ENCODE measurements around the gene MFSD11.
A peak's percentile ranks its signal among the peaks of the same experiment; 100 is the strongest.
"Not testable (repeated sequence)": the region's sequence is repeated elsewhere in the genome, so short reads cannot be mapped to it uniquely, and the experiment has no call there.

Gene MFSD11

GRCh38 chr17:76737676-76738467 lies at the start of gene MFSD11:
MFSD11 (plus strand) TSS chr17:76738119; CDS start chr17:76738353, 234 bp downstream.
- DNase-seq: peak; percentile 93

DNA sequence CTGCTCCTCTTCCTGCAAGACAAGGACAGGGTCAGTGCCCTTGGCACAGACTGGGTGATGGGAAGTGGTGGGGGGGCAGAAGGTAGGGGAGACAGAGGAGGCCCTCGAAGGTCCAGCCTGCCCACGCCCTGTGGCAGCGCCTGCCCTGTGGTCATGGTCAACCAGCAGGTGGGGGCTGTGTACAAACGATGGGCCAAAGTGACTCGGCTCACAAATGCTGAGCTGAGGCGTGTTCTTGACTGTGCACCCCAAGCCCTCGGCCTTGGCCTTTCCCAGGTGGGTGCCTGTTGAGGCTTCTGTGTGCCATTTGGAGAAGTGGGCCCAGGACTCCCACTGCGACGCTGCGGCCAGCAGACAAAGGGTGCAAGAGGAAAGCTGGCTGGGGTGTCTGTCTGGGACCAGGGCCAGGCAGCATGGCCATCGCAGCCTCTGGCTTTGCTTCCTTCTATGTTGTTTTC lies 49.7 kb upstream of the MFSD11 start:
- no peak for DNase-seq

DNA sequence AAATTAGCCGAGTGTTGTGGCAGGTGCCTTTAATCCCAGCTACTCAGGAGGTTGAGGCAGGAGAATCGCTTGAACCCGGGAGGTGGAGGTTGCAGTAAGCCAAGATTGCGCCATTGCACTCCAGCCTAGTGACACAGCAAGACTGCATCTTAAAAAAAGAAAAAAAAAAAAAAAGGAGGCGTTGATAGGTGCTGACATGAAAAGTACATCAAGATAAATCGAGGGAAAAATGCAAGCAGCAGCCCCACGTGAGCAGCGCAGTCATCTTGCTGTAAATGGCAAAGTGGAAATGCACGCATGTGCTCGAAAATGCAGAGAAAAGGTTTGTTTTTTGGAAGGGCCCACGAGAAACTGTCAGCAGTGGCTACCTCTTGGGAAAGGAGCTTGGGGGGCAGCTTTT lies 48.1 kb upstream of the MFSD11 start:
- DNase-seq: no peak

GRCh38 chr17:76690596-76691280 lies 47.2 kb upstream of the MFSD11 start:
- DNase-seq: no peak

- no peak for DNase-seq
These were observed 46.3 kb upstream of the MFSD11 start for GRCh38 chr17:76691379-76692191.

- no peak for DNase-seq
These were observed 42.7 kb upstream of the MFSD11 start for GRCh38 chr17:76695059-76695831.

- DNase-seq: no peak
These were observed 40.9 kb upstream of the MFSD11 start for GRCh38 chr17:76696763-76697701.

- DNase-seq: no peak
These were observed 40.0 kb upstream of the MFSD11 start for GRCh38 chr17:76697702-76698465.

DNA sequence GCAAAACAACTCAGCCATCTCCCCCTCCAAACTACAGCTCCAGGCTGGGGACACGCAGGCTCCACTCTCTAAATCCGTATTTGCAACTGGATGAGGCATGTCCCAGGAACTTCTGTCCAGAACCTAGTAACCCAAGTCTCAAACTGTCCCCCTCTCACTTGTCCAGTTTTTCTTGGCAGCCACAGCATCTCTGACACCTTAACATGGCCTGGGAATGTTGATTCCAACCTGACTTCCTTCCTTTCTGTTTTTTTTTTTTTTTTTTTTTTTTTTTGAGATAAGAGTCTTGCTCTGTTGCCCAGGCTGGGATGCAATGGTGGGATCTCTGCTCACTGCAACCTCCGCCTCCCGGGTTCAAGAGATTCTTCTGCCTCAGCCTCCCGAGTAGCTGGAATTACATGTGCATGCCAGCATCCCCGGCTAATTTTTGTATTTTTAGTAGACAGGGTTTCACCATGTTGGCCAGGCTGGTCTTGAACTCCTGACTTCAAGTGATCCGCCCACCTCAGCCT lies 39.4 kb upstream of the MFSD11 start:
- DNase-seq: not testable (repeated sequence)

DNA sequence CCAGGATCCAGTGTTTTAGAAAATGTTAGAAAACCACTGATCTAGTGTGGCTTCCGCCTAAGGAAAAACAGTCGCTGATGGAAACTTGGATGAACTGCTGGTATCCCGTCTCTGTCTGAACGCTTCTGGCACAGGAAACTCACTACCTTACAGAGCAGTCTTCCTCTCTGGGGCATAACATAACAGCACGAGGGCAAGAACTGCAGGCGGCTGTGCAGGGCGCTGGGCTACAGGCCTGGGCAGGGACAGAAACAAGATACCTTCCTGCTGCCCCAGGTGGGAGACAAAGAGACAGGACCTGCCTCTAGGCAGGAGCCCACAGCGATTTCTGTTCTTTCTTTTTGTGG lies 37.7 kb upstream of the MFSD11 start:
- no peak for DNase-seq

DNA sequence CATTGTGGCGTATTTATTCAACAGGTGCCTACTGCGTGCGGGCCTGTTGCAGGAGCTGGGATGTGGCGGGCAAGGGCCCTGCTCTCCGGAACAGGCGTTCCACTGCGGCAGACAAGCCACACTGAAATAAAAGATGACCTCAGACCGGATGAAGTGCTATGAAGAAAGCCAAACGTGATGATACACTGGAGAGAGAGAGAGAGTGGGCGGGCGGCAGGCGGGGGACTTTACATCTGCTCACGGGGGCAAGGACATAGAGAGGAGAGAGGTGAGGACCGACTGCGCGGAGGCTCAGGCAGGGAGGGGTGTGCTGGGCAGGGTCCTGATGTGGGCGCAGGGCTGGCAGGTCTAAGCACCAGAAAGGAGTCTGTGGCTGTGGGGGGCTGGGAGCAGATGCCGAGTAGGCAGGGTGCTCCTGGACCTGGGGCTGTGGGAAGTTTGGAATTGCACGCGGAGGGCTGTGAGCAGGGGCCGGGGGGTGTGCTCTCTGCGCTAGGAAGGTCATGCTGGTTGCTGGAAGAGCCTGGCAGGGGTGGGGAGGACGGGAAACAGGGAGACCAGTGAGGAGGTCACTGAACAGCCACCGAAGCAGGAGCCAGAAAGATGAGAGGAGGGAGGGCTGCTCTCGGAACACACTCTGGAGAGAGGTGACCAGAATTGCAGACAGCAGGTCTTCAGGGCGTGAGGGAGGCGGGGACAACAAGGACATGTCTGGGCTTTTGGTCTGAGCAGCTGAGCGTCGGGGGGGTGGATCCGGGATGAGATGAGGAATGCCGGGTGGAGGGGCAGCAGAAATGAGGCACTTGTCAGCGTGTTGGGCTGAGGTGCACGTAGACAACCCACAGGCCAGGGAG lies 37.1 kb upstream of the MFSD11 start:
- no peak for DNase-seq

- no peak for DNase-seq
These were observed 36.4 kb upstream of the MFSD11 start for GRCh38 chr17:76701471-76701967.

- no peak for DNase-seq
These were observed 35.8 kb upstream of the MFSD11 start for GRCh38 chr17:76702076-76702475.

- no peak for DNase-seq
These were observed 34.8 kb upstream of the MFSD11 start for GRCh38 chr17:76702941-76703637.

- no peak for DNase-seq
These were observed 33.1 kb upstream of the MFSD11 start for GRCh38 chr17:76704805-76705204.

DNA sequence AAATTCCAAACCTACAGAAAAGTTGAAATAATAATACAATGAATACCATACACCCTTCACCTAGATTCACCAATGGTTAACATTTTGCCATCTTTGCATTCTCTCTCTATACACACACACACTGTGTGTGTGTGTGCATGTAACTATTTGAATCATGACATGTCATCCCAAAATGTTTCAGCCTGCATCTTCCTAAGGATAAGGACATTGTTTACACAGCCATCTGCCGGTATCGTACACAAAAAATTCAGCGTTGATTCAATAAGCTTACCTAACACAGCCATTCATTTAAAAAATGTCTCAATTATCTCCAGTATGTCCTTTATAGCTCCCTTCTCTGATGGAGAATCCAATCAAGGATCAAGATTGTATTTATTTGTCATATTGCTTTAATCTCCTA lies 31.1 kb upstream of the MFSD11 start:
- DNase-seq: no peak

DNA sequence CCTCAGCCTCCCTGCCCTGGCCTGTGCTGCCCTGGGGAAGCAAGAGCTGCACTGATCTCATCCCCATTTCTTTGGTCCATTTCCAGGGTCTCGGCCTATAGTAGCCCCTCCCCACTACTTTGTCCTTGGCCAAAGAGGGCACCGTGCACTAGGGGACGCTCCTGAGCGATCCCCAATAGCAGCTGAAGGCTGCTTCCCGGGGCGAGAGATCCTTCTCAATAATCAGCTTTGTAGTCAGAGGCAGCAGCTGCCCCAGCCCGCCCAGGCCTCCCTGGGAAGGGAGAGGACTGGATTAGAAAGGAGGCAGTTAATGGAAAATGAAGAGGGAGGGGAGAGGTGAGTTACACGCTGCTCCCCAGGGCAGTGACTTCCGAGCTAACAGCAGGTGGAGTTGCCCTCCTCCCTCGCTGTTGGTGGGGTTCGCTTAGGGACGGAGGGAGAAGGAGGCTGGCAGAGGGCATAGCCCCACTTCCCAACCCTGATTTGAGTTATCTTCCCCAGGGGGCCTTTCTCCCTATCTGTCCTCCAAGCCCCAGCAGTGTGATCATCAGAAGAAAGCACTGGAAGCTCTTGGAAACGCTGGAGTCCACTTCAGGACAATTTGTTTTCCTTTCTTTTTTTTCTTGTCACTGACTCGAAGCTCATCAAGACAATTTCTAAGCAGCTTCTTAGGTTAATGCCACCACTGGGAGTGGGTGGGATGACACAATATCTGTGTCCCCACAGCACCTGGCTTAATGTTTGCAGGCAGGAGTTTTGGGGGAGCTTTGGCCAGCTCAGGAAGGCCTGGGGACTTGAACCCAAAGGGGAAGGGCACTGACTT lies 29.7 kb upstream of the MFSD11 start:
- DNase-seq: no peak

Data from activated CD8-positive, alpha-beta memory T cell treated with anti-CD3 and anti-CD28 coated beads, Interleukin-2, amount 50 U/mL, for 4 hours (primary cell).